H1 (cell line): ENCODE results near the gene VIPR2.

Experiments
- CEBPB ChIP-seq: IDR thresholded peaks from 2 replicates; pipeline ENCODE4 v1.6.1; 2012; ENCODE audit warnings: low read depth, low read length
- EP300 ChIP-seq, 2 experiments: IDR thresholded peaks; 1 replicate in 1 of 2; 2 replicates in 1 of 2; pipeline ENCODE4 v1.6.1; 2011 to 2012; ENCODE audit warnings: low read depth in 2 of 2, low read length in 2 of 2, mild to moderate bottlenecking in 2 of 2, borderline replicate concordance in 1 of 2, inconsistent platforms in 1 of 2, moderate library complexity in 1 of 2
- EZH2 ChIP-seq: fragments of 200-600 bp; sonication (generic); IDR thresholded peaks from 2 replicates; pipeline ENCODE4 v1.7.1; 2012; ENCODE audit warnings: low read depth, mild to moderate bottlenecking, moderate library complexity, low read length, inconsistent platforms; ENCODE audit not compliant: severe bottlenecking

DNA sequence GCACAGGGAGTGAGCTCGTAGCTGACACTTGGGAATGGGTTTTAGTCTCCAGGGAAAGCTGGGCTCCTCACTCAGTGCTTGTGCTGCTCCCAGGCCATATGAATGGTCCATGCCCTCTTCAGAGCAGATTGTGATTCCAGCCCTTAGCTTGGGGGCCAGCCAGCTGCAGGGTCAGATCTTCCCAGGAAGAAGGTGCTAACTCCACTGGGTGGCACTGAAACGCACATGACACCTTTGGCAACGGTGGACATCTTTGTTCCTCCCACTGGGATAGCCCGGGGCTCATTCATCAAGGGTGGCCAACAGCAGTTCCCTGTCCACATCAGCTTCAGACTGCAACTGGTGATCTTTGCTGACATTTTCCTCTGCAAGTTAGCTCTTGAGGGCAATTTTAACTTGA, 159.1 kb downstream of the VIPR2 start:
- TF ChIP-seq EZH2 (no peak), CEBPB (no peak), EP300 (IDR thresholded peaks at IDR 0.05; ENCODE audit: borderline replicate concordance in 1 of 2, low read depth in 2 of 2, low read length in 2 of 2) (no peak)
